ENCODE measurements around the gene DOCK4.

- no peak for TF ChIP-seq CTCF (IDR thresholded peaks at IDR 0.05)
- no peak for TF ChIP-seq POLR2A (IDR thresholded peaks at IDR 0.05)
Observed at GRCh38 chr7:112173568-112173905, 32.7 kb downstream of the DOCK4 start.
